Measurements from ENCODE around the gene SCARF2.

Gene SCARF2

DNA sequence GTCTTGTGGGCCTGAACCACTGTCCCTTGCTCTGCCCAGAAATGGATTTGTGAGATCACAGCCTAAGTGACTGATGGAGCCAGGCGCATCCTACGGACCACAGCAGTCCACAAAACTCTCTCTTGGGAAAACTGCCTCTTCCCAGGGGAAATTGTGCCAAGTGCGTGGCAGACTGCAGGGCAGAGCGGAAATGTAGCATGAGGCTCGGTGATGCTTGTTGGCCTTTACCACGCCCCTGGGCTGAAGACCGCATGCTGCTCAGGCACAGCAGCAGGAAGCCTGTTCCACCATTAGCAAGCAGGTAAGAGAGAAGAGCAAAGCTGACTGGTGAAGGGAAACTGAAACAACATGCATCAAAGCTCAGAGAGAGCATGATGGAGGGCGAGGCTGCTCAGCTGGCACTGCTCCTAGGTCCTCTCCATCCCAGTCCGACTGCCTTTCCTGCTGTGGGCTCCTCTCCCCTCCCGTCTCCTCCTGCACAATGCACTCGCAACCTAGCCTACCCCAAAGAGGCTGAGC, 26.5 kb upstream of the SCARF2 start:
- DNase-seq (ENCODE audit: low spot score): no peak
- TF ChIP-seq, protein P1, sequence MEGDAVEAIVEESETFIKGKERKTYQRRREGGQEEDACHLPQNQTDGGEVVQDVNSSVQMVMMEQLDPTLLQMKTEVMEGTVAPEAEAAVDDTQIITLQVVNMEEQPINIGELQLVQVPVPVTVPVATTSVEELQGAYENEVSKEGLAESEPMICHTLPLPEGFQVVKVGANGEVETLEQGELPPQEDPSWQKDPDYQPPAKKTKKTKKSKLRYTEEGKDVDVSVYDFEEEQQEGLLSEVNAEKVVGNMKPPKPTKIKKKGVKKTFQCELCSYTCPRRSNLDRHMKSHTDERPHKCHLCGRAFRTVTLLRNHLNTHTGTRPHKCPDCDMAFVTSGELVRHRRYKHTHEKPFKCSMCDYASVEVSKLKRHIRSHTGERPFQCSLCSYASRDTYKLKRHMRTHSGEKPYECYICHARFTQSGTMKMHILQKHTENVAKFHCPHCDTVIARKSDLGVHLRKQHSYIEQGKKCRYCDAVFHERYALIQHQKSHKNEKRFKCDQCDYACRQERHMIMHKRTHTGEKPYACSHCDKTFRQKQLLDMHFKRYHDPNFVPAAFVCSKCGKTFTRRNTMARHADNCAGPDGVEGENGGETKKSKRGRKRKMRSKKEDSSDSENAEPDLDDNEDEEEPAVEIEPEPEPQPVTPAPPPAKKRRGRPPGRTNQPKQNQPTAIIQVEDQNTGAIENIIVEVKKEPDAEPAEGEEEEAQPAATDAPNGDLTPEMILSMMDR (IDR thresholded peaks at IDR 0.05; ENCODE audit: extremely low read depth, missing control alignments): no peak

- DNase-seq (ENCODE audit: low spot score): peak; percentile 41
- TF ChIP-seq, protein P1 (IDR thresholded peaks at IDR 0.05; ENCODE audit: extremely low read depth, missing control alignments): no peak
Observed at GRCh38 chr22:20463324-20464095, 25.9 kb upstream of the SCARF2 start.

GRCh38 chr22:20459862-20460261, 22.2 kb upstream of the SCARF2 start:
- DNase-seq (ENCODE audit: low spot score): no peak
- TF ChIP-seq, protein P1 (IDR thresholded peaks at IDR 0.05; ENCODE audit: extremely low read depth, missing control alignments): no peak

DNA sequence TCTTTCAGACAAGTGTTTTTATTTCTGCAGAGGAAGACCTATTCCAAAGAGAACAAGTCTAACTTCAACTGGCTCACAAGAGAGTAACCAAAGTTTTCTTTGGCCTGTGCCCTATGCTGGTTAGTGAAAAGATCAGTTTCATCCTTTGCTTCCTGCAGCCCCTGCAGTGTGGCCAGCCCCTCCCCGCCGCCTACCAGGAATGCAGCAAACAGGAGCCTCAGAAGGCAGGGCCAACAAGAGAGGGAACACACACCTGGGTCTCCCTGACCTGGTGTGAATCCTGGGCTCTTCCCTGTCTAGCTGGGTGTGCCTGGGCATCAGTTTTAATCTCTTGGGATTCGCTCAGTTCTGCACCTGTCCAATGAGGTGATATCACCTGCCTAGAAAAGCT, 21.5 kb upstream of the SCARF2 start:
- DNase-seq (ENCODE audit: low spot score): no peak

GRCh38 chr22:20458530-20459151, 21.0 kb upstream of the SCARF2 start:
- TF ChIP-seq, protein P1 (IDR thresholded peaks at IDR 0.05; ENCODE audit: extremely low read depth, missing control alignments): no peak
- DNase-seq (ENCODE audit: low spot score): no peak

More for the DNA sequence above, 21.5 kb upstream of the SCARF2 start:
- TF ChIP-seq, protein P1 (IDR thresholded peaks at IDR 0.05; ENCODE audit: extremely low read depth, missing control alignments): no peak

GRCh38 chr22:20457506-20458240, 20.0 kb upstream of the SCARF2 start:
- TF ChIP-seq, protein P1 (IDR thresholded peaks at IDR 0.05; ENCODE audit: extremely low read depth, missing control alignments): no peak
- no peak for DNase-seq (ENCODE audit: low spot score)

GRCh38 chr22:20456722-20457076, 19.1 kb upstream of the SCARF2 start:
- TF ChIP-seq, protein P1 (IDR thresholded peaks at IDR 0.05; ENCODE audit: extremely low read depth, missing control alignments): no peak
- DNase-seq (ENCODE audit: low spot score): no peak

All from GM20000 (cell line).